T-helper 2 cell treated with Interferon-gamma antibody and Interleukin-4, amounts not matched to agents 5 μg/mL and 100 μg/mL, for 36 hours (primary cell): ENCODE results near the gene AUH.

Experiments used
- DNase-seq: peaks from one replicate; pipeline ENCODE4 v3.0.0; 2021; ENCODE audit warnings: low spot score
- H3K27ac Mint-ChIP-seq: one replicate; pipeline ENCODE4 v1.8.0; 2021; ENCODE audit warnings: mild to moderate bottlenecking, mixed read lengths
- H3K27me3 Mint-ChIP-seq: one replicate; pipeline ENCODE4 v1.8.0; 2021; ENCODE audit warnings: low read depth, mixed read lengths
- H3K36me3 Mint-ChIP-seq: one replicate; pipeline ENCODE4 v1.8.0; 2021; ENCODE audit warnings: low read depth, mixed read lengths
- H3K4me1 Mint-ChIP-seq: one replicate; pipeline ENCODE4 v1.8.0; 2021; ENCODE audit warnings: low read depth, mixed read lengths
- H3K4me3 Mint-ChIP-seq: one replicate; pipeline ENCODE4 v1.8.0; 2022; ENCODE audit warnings: mild to moderate bottlenecking, moderate library complexity, mixed read lengths
- H3K9me3 Mint-ChIP-seq: one replicate; pipeline ENCODE4 v1.8.0; 2021; ENCODE audit warnings: mixed read lengths

Gene AUH

GRCh38 chr9:91364005-91364404 lies 2.3 kb upstream of the AUH start:
- Mint-ChIP-seq H3K4me1 (peaks cover 27% of the 10 kb centered on the region), H3K4me3 (no peak overlapping the region)

GRCh38 chr9:91362051-91362611 lies 413 bp upstream of the AUH start:
- Mint-ChIP-seq H3K36me3 (peaks cover 14% of the 10 kb centered on the region), H3K9me3 (peaks cover 10% of the 10 kb centered on the region)

More at GRCh38 chr9:91364005-91364404, 2.3 kb upstream of the AUH start:
- peaks cover 4% of the 10 kb centered on the region for H3K36me3 Mint-ChIP-seq
- peaks cover 10% of the 10 kb centered on the region for H3K9me3 Mint-ChIP-seq
- H3K27ac Mint-ChIP-seq = no peak overlapping the region
- DNase-seq = no peak
- no peaks in the 10 kb centered on the region for H3K27me3 Mint-ChIP-seq

GRCh38 chr9:91360551-91361290 lies 997 bp downstream of the AUH start:
- H3K4me1 Mint-ChIP-seq = peaks cover 56% of the 10 kb centered on the region
- H3K36me3 Mint-ChIP-seq = peaks cover 24% of the 10 kb centered on the region

More at GRCh38 chr9:91362051-91362611, 413 bp upstream of the AUH start:
- DNase-seq = no peak
- peak overlapping the region; percentile 82 for H3K27ac Mint-ChIP-seq
- H3K4me3 Mint-ChIP-seq = peak overlapping the region; percentile 84
- peaks cover 44% of the 10 kb centered on the region for H3K4me1 Mint-ChIP-seq
- no peaks in the 10 kb centered on the region for H3K27me3 Mint-ChIP-seq

GRCh38 chr9:91359734-91360470 lies 1.8 kb downstream of the AUH start:
- H3K27ac Mint-ChIP-seq = peak overlapping the region; percentile 94
- H3K27me3 Mint-ChIP-seq = no peaks in the 10 kb centered on the region
- peak overlapping the region; percentile 99 for H3K4me3 Mint-ChIP-seq
- DNase-seq = no peak
- peaks cover 30% of the 10 kb centered on the region for H3K36me3 Mint-ChIP-seq
- peaks cover 7% of the 10 kb centered on the region for H3K9me3 Mint-ChIP-seq
- H3K4me1 Mint-ChIP-seq = peaks cover 62% of the 10 kb centered on the region

More at GRCh38 chr9:91360551-91361290, 997 bp downstream of the AUH start:
- no peak for DNase-seq
- peak overlapping the region; percentile 94 for H3K27ac Mint-ChIP-seq
- H3K27me3 Mint-ChIP-seq = no peaks in the 10 kb centered on the region
- H3K9me3 Mint-ChIP-seq = peaks cover 10% of the 10 kb centered on the region
- peak overlapping the region; percentile 99 for H3K4me3 Mint-ChIP-seq

- Mint-ChIP-seq H3K4me1 (peaks cover 69% of the 10 kb centered on the region), H3K36me3 (peaks cover 37% of the 10 kb centered on the region), H3K9me3 (peaks cover 6% of the 10 kb centered on the region), H3K4me3 (peak overlapping the region; percentile 99), H3K27me3 (no peaks in the 10 kb centered on the region), H3K27ac (peak overlapping the region; percentile 94)
- no peak for DNase-seq
Observed at GRCh38 chr9:91359083-91359482, 2.6 kb downstream of the AUH start.

GRCh38 chr9:91354881-91355280 lies 6.8 kb downstream of the AUH start:
- Mint-ChIP-seq H3K27ac (peak overlapping the region; percentile 38), H3K9me3 (no peaks in the 10 kb centered on the region), H3K4me1 (peaks cover 69% of the 10 kb centered on the region), H3K36me3 (peaks cover 50% of the 10 kb centered on the region), H3K27me3 (no peaks in the 10 kb centered on the region), H3K4me3 (no peak overlapping the region)
- DNase-seq = no peak

- Mint-ChIP-seq H3K27ac (peak overlapping the region; percentile 96), H3K9me3 (no peaks in the 10 kb centered on the region), H3K4me1 (peaks cover 55% of the 10 kb centered on the region), H3K36me3 (peaks cover 39% of the 10 kb centered on the region), H3K27me3 (no peaks in the 10 kb centered on the region), H3K4me3 (peak overlapping the region; percentile 81)
- no peak for DNase-seq
Observed at GRCh38 chr9:91349115-91349555, 12.6 kb downstream of the AUH start.

- DNase-seq = no peak
- Mint-ChIP-seq H3K36me3 (peaks cover 44% of the 10 kb centered on the region), H3K9me3 (no peaks in the 10 kb centered on the region), H3K27me3 (no peaks in the 10 kb centered on the region), H3K27ac (peak overlapping the region; percentile 89), H3K4me3 (peak overlapping the region; percentile 65), H3K4me1 (peaks cover 59% of the 10 kb centered on the region)
Observed at GRCh38 chr9:91348191-91348807, 13.4 kb downstream of the AUH start.

- no peaks in the 10 kb centered on the region for H3K9me3 Mint-ChIP-seq
- peak overlapping the region; percentile 89 for H3K27ac Mint-ChIP-seq
- peak overlapping the region; percentile 65 for H3K4me3 Mint-ChIP-seq
- peaks cover 50% of the 10 kb centered on the region for H3K36me3 Mint-ChIP-seq
- peaks cover 62% of the 10 kb centered on the region for H3K4me1 Mint-ChIP-seq
- no peaks in the 10 kb centered on the region for H3K27me3 Mint-ChIP-seq
- no peak for DNase-seq
Observed at GRCh38 chr9:91347377-91347776, 14.3 kb downstream of the AUH start.

GRCh38 chr9:91346644-91347043 lies 15.1 kb downstream of the AUH start:
- Mint-ChIP-seq H3K4me1 (peaks cover 69% of the 10 kb centered on the region), H3K36me3 (peaks cover 54% of the 10 kb centered on the region), H3K4me3 (peak overlapping the region; percentile 33), H3K9me3 (peaks cover 7% of the 10 kb centered on the region), H3K27me3 (no peaks in the 10 kb centered on the region), H3K27ac (peak overlapping the region; percentile 68)
- DNase-seq = no peak

GRCh38 chr9:91345978-91346377 lies 15.7 kb downstream of the AUH start:
- Mint-ChIP-seq H3K4me3 (no peak overlapping the region), H3K9me3 (peaks cover 9% of the 10 kb centered on the region), H3K27me3 (no peaks in the 10 kb centered on the region), H3K4me1 (peaks cover 69% of the 10 kb centered on the region), H3K36me3 (peaks cover 55% of the 10 kb centered on the region), H3K27ac (no peak overlapping the region)
- no peak for DNase-seq

- Mint-ChIP-seq H3K27ac (peak overlapping the region; percentile 10), H3K4me1 (peaks cover 70% of the 10 kb centered on the region)
Observed at GRCh38 chr9:91342575-91342974, 19.1 kb downstream of the AUH start.

GRCh38 chr9:91341749-91342148 lies 20.0 kb downstream of the AUH start:
- DNase-seq = no peak
- Mint-ChIP-seq H3K4me3 (peak overlapping the region; percentile 77), H3K4me1 (peaks cover 72% of the 10 kb centered on the region), H3K9me3 (peaks cover 9% of the 10 kb centered on the region), H3K27me3 (no peaks in the 10 kb centered on the region), H3K27ac (peak overlapping the region; percentile 83), H3K36me3 (peaks cover 75% of the 10 kb centered on the region)

More at GRCh38 chr9:91342575-91342974, 19.1 kb downstream of the AUH start:
- Mint-ChIP-seq H3K36me3 (peaks cover 69% of the 10 kb centered on the region), H3K4me3 (no peak overlapping the region), H3K27me3 (no peaks in the 10 kb centered on the region), H3K9me3 (peaks cover 9% of the 10 kb centered on the region)
- DNase-seq = no peak
